Adipocyte (in vitro differentiated cells): Measurements from ENCODE around the gene CEMIP.
A peak's percentile ranks its signal among the peaks of the same experiment; 100 is the strongest.

Source experiments
- DNase-seq: peaks from one replicate; pipeline ENCODE4 v3.0.0-alpha.2; 2015; ENCODE audit warnings: low read depth
- H3K27me3 ChIP-seq: replicated peaks from 2 replicates; pipeline ENCODE4 v1.7.0; 2013; ENCODE audit warnings: mild to moderate bottlenecking, low read length, moderate library complexity; ENCODE audit not compliant: control insufficient read depth, insufficient read depth
- H3K36me3 ChIP-seq: 2 replicates; pipeline ENCODE4 v1.7.0; 2013; ENCODE audit warnings: low read length, mild to moderate bottlenecking, moderate library complexity; ENCODE audit not compliant: control insufficient read depth, insufficient read depth, severe bottlenecking
- H3K4me1 ChIP-seq: 2 replicates; pipeline ENCODE4 v1.7.0; 2013; ENCODE audit warnings: mild to moderate bottlenecking, low read length, moderate library complexity; ENCODE audit not compliant: control insufficient read depth, insufficient read depth
- H3K4me3 ChIP-seq: 2 replicates; pipeline ENCODE4 v1.7.0; 2013; ENCODE audit warnings: mild to moderate bottlenecking, low read length, moderate library complexity
- H3K9ac ChIP-seq: 2 replicates; pipeline ENCODE4 v1.7.0; 2013; ENCODE audit warnings: mild to moderate bottlenecking, low read length, moderate library complexity
- H3K9me3 ChIP-seq: 2 replicates; pipeline ENCODE4 v1.7.0; 2013; ENCODE audit warnings: mild to moderate bottlenecking, low read length, moderate library complexity; ENCODE audit not compliant: control insufficient read depth

Gene CEMIP

GRCh38 chr15:80931721-80932512, 152.7 kb downstream of the CEMIP start:
- H3K36me3 ChIP-seq = peaks cover 53% of the 10 kb centered on the region
- peak overlapping the region; percentile 4 for H3K9ac ChIP-seq
- DNase-seq = no peak
- peaks cover 50% of the 10 kb centered on the region for H3K4me1 ChIP-seq
- no peaks in the 10 kb centered on the region for H3K27me3 ChIP-seq
- H3K4me3 ChIP-seq = no peak overlapping the region
- H3K9me3 ChIP-seq = no peaks in the 10 kb centered on the region

GRCh38 chr15:80932513-80932815, 153.3 kb downstream of the CEMIP start:
- H3K9me3 ChIP-seq = no peaks in the 10 kb centered on the region
- H3K4me1 ChIP-seq = peaks cover 46% of the 10 kb centered on the region
- DNase-seq = no peak
- H3K36me3 ChIP-seq = peaks cover 56% of the 10 kb centered on the region
- H3K4me3 ChIP-seq = no peak overlapping the region
- H3K27me3 ChIP-seq = no peaks in the 10 kb centered on the region
- peak overlapping the region; percentile 4 for H3K9ac ChIP-seq

- no peak for DNase-seq
- no peak overlapping the region for H3K4me3 ChIP-seq
- peaks cover 46% of the 10 kb centered on the region for H3K4me1 ChIP-seq
- peak overlapping the region; percentile 28 for H3K9ac ChIP-seq
- peaks cover 56% of the 10 kb centered on the region for H3K36me3 ChIP-seq
- no peaks in the 10 kb centered on the region for H3K27me3 ChIP-seq
- no peaks in the 10 kb centered on the region for H3K9me3 ChIP-seq
Measured at GRCh38 chr15:80932989-80933388, 153.8 kb downstream of the CEMIP start.

- no peak for DNase-seq
- no peak overlapping the region for H3K4me3 ChIP-seq
- peaks cover 55% of the 10 kb centered on the region for H3K36me3 ChIP-seq
- H3K27me3 ChIP-seq = no peaks in the 10 kb centered on the region
- no peak overlapping the region for H3K9ac ChIP-seq
- H3K4me1 ChIP-seq = peaks cover 46% of the 10 kb centered on the region
- H3K9me3 ChIP-seq = no peaks in the 10 kb centered on the region
Measured at GRCh38 chr15:80934761-80935221, 155.6 kb downstream of the CEMIP start.

GRCh38 chr15:80936288-80937078, 157.3 kb downstream of the CEMIP start:
- DNase-seq = no peak
- no peaks in the 10 kb centered on the region for H3K27me3 ChIP-seq
- H3K4me3 ChIP-seq = no peak overlapping the region
- H3K9me3 ChIP-seq = no peaks in the 10 kb centered on the region
- H3K9ac ChIP-seq = no peak overlapping the region
- H3K36me3 ChIP-seq = peaks cover 66% of the 10 kb centered on the region
- H3K4me1 ChIP-seq = peaks cover 33% of the 10 kb centered on the region

- Histone ChIP-seq H3K9ac (no peak overlapping the region), H3K4me1 (peaks cover 21% of the 10 kb centered on the region), H3K9me3 (no peaks in the 10 kb centered on the region), H3K27me3 (no peaks in the 10 kb centered on the region), H3K4me3 (no peak overlapping the region), H3K36me3 (peaks cover 79% of the 10 kb centered on the region)
- no peak for DNase-seq
Measured at GRCh38 chr15:80937718-80938117, 158.5 kb downstream of the CEMIP start.

GRCh38 chr15:80939216-80939615, 160.0 kb downstream of the CEMIP start:
- DNase-seq = no peak
- H3K9ac ChIP-seq = no peak overlapping the region
- H3K27me3 ChIP-seq = no peaks in the 10 kb centered on the region
- H3K36me3 ChIP-seq = peaks cover 79% of the 10 kb centered on the region
- H3K4me3 ChIP-seq = no peak overlapping the region
- H3K4me1 ChIP-seq = peaks cover 12% of the 10 kb centered on the region
- no peaks in the 10 kb centered on the region for H3K9me3 ChIP-seq

GRCh38 chr15:80940331-80940730, 161.2 kb downstream of the CEMIP start:
- Histone ChIP-seq H3K4me3 (no peak overlapping the region), H3K36me3 (peaks cover 90% of the 10 kb centered on the region), H3K9ac (no peak overlapping the region), H3K27me3 (no peaks in the 10 kb centered on the region), H3K4me1 (peaks cover 1% of the 10 kb centered on the region), H3K9me3 (no peaks in the 10 kb centered on the region)
- DNase-seq = no peak

GRCh38 chr15:80940851-80941250, 161.7 kb downstream of the CEMIP start:
- Histone ChIP-seq H3K9me3 (no peaks in the 10 kb centered on the region), H3K27me3 (no peaks in the 10 kb centered on the region), H3K4me3 (no peak overlapping the region), H3K4me1 (no peaks in the 10 kb centered on the region), H3K36me3 (peaks cover 96% of the 10 kb centered on the region), H3K9ac (no peak overlapping the region)
- DNase-seq = no peak

GRCh38 chr15:80942266-80942665, 163.1 kb downstream of the CEMIP start:
- peaks cover 93% of the 10 kb centered on the region for H3K36me3 ChIP-seq
- H3K9ac ChIP-seq = no peak overlapping the region
- DNase-seq = no peak
- no peaks in the 10 kb centered on the region for H3K4me1 ChIP-seq
- no peak overlapping the region for H3K4me3 ChIP-seq
- no peaks in the 10 kb centered on the region for H3K9me3 ChIP-seq
- no peaks in the 10 kb centered on the region for H3K27me3 ChIP-seq

- H3K36me3 ChIP-seq = peaks cover 93% of the 10 kb centered on the region
- no peaks in the 10 kb centered on the region for H3K27me3 ChIP-seq
- H3K9ac ChIP-seq = no peak overlapping the region
- H3K4me1 ChIP-seq = no peaks in the 10 kb centered on the region
- H3K9me3 ChIP-seq = no peaks in the 10 kb centered on the region
- H3K4me3 ChIP-seq = no peak overlapping the region
- DNase-seq = no peak
Measured at GRCh38 chr15:80942746-80943565, 163.8 kb downstream of the CEMIP start.
